Globus pallidus (tissue), 1 donor: ENCODE measurements around the gene WBP1L.

ENCODE experiments used
- DNase-seq: peaks from one replicate; pipeline ENCODE4 v3.0.0-alpha.2; 2015; ENCODE audit warnings: low spot score

Gene WBP1L

GRCh38 chr10:102779680-102780526 lies 36.2 kb downstream of the WBP1L start:
- no peak for DNase-seq

GRCh38 chr10:102780527-102780808 lies 36.7 kb downstream of the WBP1L start:
- DNase-seq, result no peak

GRCh38 chr10:102781090-102781920 lies 37.6 kb downstream of the WBP1L start:
- no peak for DNase-seq

DNA sequence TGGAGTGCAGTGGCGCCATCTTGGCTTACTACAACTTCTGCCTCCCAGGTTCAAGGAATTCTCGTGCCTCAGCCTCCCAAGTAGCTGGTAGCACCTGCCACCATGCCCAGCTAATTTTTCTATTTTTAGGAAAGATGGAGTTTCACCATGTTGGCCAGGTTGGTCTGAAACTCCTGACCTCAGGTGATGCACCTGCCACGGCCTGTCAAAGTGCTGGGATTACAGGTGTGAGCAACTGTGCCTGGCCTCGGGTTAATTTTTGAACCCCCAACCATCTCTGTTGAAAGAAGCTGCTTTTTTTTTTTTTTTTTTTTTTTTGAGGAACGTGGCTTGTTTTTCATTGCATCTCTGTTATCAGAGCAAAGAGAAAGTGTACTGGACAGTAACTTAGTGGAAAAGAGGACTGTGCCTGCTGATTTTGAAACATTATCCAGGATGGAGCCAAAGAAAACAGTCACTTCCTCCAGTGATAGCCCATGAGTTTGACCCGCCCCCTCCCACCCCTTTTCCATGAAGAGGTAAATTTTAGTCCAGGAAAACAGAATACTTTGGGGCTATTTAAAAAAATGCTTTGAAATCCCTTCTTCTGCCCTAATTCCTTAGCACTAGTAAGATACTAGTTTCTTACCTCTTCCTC lies 38.3 kb downstream of the WBP1L start:
- no peak for DNase-seq

GRCh38 chr10:102782673-102783551 lies 39.2 kb downstream of the WBP1L start:
- no peak for DNase-seq

DNA sequence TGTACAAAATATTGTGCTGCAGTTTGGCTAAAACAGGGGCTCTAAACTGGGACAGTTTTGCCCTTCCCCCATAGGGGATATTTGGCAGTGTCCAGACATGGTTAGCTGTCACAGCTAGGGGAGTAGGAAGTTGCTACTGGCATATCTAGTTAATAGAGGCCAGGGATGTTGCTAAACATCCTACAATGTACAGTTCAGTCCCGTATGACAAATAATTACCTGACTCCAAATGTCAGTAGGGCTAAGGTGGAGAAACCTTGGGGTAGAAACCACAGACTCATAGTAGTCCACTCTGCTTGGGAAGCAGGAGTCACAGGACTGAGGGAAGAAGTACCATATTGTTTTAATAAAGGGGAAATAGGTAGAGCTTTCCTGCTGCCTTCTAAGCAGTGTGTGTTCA lies 39.8 kb downstream of the WBP1L start:
- no peak for DNase-seq

- no peak for DNase-seq
These were observed 42.1 kb downstream of the WBP1L start for GRCh38 chr10:102785818-102786217.

GRCh38 chr10:102791754-102792395 lies 48.1 kb downstream of the WBP1L start:
- no peak for DNase-seq

GRCh38 chr10:102795453-102796406 lies 52.0 kb downstream of the WBP1L start:
- no peak for DNase-seq

DNA sequence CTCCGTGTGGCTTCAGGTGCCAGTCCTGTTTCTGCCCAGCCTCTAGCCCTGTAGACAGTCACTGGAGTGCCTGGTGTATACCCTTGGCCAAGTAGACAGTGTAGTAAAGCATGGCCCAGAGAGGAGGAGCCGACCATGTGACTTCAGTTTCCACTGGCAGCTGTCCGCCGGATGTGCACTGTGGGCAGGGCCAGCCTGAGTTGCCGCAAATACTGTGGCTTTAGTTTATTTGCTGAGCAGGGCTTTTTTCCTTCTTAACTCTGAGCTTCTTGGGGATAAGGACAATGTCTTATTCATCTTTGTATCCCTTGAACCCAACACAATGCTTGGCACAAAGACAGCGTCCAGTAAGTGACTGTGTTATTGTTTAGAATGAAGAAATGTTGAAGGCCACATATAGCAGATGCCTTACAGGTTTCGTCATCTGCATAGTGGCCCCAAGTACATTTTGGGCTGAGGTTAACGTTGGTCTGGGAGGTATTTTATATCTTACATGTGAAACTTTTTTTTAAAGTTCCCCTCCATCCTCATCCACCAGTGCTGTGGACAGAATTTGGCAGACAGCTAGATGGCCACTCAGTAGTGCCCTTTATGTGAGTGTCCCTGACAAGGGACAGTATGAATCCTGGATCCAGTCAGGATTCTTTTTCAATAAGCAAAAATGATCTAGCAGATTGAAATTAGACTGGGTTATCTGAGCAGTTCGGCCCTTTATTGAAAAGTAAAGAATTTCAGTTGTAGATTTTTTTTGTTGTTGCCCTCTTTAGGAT lies 52.8 kb downstream of the WBP1L start:
- peak; percentile 85 for DNase-seq

DNA sequence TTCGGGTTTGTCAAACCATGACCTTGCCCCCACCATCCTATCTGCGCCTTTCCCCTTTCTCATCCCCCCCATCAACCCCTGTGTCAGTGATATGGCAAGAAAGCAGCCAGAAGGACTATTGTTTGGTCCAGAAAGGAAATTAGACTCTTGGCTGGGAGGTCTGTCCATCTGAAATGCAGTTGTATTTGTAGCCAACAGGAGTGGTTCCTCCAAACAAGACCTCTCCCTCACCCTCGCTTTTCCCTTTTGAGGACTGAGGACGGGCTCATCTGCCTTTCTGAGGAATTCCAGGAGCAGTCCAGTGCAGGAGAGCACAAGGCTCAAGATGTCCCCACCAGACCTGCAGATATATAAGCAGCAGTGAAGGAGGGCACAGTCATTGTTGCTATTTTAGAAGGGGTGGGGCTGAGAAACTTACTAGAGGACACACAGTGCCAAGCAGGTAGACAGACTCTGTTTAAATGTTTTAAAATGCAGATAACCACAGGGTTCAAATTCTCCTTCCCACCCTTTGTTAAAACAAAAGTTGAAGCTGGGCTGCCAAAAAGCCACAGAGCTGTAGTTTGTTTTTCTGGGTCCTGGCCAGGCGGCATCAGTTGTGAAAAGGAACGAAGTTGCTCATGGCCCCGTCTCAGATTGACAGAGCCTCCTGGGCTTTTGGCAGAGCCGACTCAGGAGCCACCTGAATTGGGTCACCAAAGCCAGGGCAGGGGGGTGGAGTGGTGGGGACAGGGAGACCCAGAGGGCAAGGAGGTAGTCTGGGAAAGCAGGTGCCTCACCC lies 56.1 kb downstream of the WBP1L start:
- DNase-seq, result no peak

DNA sequence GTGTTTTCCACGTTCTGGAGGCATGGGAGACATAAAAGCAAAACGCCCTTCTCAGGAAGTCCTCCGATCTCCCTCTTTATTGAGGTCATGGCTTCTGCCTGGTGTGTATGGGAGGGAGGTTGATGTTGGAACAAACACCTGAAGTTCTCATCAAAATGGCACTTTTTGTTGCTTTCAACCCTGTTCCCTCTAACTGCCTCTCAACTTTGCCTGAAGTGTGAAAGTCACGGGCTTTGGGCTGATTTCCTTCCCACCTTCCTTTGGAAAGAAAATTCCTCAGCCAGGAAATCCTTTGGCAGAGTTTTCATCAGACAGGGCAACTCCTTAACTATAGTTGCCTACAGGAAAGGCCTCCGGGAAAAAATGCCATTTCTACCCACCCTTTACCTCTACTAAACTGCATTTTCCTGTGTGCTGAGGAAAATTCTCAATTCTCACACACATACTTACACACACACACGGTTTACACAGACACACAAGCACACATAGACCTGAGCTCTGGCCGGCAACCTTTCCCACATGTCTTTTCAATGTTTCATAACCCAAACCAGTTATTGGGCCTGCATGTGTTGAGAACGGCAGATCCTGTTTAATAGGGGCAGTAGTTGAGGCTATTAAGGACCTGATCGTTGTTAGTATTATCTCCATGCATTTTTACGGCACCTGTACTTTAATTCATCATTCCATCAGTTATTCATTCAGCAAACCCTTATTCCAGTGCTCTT lies 57.0 kb downstream of the WBP1L start:
- DNase-seq, result no peak

DNA sequence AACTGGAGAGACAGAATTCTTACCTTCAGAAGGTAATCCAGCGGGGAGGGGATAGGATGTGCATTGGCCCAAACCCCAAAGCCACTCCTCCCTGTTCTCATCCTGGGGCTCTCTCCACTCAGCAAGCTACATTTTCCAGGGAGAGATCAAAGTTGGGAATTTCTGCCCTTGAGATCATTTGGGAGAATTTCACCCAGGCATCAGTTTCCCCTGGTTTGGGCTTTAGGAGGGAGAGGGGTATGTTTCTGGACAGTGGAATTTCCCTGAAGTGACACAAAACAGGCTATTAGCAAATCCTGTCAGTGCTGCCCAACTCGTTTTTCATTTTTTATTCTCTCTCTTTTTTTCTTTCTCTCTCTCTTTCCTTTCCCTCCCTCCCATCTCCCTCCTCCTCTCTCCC lies 57.7 kb downstream of the WBP1L start:
- DNase-seq, result no peak

- no peak for DNase-seq
These were observed 58.2 kb downstream of the WBP1L start for GRCh38 chr10:102801978-102802377.

DNA sequence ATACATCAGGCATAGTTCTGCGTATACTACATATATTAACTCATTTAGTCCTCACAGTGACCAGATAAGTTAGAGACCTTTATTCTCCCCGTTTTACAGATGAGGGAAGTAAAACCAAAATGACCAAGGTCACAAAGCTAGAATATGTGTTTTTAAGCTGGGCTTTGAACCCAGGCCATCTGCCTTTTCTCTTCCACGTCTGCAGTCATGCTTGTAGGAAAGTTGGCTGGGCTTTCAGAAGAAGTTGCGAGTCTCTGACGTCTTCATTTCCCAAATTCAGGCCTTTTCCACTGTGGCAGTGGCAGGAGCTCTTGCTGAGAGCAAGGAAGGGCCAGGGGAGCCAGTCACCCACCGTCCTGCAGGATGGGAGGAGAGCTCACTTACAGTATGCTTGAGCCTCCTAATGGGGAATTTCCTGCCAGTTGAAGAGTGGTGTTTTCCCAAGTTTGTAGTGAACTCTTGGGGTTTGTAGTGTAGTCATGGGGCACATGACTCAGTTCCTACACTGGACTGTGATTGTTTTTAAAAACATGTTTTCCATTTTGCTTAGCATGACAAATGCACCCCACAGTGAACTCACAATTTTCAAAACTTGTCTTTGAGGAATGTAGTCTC lies 59.3 kb downstream of the WBP1L start:
- DNase-seq, result no peak

DNA sequence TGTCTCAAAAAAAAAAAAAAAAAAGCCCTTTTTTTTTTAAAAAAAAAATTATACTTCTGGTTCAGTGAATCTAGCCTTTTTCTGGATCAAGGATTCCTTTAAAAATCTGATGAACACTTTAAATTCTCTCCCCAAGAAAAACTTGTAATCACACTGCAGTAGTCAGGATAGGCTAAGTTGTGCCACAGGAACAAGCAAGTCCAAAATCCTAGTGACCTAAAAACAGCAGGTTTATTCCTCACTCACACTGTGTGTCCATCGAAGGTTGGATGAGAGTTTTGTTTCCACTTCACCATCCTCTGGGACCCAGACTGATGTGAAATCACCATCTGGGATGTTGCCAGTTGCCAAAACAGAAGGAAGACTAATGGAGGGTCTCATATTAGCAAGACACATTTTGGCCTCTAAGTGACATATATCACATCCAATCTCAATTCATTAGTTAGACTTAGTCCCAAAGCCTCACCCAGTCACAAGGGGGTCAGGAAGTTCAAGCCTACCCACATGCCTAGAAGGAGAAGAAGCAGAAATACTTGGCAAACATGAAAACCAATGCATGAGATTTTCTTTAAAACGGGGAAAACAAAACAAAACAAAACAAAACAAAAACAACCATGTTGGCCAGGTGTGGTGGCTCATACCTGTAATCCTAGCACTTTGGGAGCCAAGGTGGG lies 60.8 kb downstream of the WBP1L start:
- no peak for DNase-seq

DNA sequence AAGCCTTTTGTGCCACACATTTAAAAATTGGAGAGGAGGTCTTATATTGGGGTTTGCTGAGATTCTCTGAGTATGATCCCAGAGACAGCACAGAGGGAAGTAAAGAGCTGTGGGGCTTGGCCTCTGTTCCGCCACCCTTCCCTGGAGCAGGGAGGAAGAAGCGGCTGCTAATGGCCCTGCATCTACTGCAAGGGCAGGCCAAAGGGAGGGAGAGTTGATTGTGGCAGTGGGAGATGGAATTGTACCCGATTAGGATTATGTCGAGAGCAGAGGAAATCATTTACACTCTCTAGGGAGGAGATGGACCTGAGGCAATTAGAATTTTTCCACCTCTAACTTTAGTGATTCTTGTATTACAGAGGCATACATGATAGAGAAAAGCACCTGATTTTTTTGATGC lies 64.6 kb downstream of the WBP1L start:
- DNase-seq, result no peak
